ENCODE results near the gene CALCB. TPM values are rescaled to one million over a fixed set of nuclear protein-coding genes. Genes with fewer than 3 reads are reported as not detected.

CALCB gene
- total RNA-seq, 1 donor from 2014 or later, result not detected

DNA sequence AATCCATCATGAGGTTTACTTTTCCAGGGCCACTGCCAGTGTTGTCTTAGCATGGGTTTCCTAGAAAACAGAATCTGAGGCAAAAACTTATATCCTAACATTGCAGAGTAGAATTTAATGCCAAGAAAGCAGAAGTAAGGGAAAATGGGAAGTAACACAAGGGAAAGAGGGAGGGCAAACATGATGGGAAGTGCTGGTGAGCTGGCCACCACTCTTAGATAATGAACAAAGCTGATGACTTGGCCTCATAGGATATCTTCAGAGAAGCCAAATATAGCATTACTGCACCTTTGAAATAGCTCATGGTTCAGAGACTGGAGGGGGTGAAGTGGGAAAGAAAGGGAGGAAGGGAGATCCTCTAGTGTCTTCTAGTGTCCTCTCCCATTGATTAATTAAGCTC, 24.8 kb upstream of the CALCB start:
- H3K36me3 Mint-ChIP-seq (ENCODE audit: unreplicated experiment), result no peaks in the 10 kb centered on the region
- H3K4me3 Mint-ChIP-seq (ENCODE audit: unreplicated experiment), result no peak overlapping the region
- no peak overlapping the region for H3K27ac Mint-ChIP-seq (ENCODE audit: unreplicated experiment)
- no peaks in the 10 kb centered on the region for H3K27me3 Mint-ChIP-seq (ENCODE audit: unreplicated experiment)
- H3K4me1 Mint-ChIP-seq (ENCODE audit: unreplicated experiment), result no peaks in the 10 kb centered on the region
- no peak for DNase-seq (ENCODE audit: extremely low spot score, unreplicated experiment)
- TF ChIP-seq, protein P1, sequence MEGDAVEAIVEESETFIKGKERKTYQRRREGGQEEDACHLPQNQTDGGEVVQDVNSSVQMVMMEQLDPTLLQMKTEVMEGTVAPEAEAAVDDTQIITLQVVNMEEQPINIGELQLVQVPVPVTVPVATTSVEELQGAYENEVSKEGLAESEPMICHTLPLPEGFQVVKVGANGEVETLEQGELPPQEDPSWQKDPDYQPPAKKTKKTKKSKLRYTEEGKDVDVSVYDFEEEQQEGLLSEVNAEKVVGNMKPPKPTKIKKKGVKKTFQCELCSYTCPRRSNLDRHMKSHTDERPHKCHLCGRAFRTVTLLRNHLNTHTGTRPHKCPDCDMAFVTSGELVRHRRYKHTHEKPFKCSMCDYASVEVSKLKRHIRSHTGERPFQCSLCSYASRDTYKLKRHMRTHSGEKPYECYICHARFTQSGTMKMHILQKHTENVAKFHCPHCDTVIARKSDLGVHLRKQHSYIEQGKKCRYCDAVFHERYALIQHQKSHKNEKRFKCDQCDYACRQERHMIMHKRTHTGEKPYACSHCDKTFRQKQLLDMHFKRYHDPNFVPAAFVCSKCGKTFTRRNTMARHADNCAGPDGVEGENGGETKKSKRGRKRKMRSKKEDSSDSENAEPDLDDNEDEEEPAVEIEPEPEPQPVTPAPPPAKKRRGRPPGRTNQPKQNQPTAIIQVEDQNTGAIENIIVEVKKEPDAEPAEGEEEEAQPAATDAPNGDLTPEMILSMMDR (IDR thresholded peaks at IDR 0.05), result no peak
- no peaks in the 10 kb centered on the region for H3K9me3 Mint-ChIP-seq (ENCODE audit: unreplicated experiment)

DNA sequence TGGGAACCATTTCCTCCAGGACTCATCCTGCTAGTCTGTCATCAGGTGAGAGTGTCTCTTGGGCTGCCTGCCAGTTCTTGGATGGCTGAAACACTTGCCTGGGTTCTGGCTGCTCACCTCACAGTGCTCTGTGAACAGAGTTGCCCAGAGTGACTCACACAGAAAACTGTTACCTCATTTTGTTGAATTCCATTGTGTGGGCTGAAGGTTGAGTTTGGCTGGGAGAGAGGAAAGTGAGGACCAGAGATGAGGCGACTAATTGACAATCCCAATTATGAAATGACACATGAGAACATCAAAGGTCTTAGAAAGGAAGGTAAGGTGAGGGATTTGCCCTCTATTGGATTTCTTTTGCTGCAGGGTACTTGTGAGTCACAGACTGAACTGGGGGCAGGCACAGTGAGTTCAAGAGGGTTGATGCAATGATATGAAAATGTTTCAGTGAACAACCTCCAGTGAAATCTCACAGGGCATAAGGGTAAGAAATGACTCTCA, 20.2 kb upstream of the CALCB start:
- no peak overlapping the region for H3K27ac Mint-ChIP-seq (ENCODE audit: unreplicated experiment)
- H3K27me3 Mint-ChIP-seq (ENCODE audit: unreplicated experiment), result peaks cover 2% of the 10 kb centered on the region
- H3K9me3 Mint-ChIP-seq (ENCODE audit: unreplicated experiment), result no peaks in the 10 kb centered on the region
- no peak for DNase-seq (ENCODE audit: extremely low spot score, unreplicated experiment)
- H3K36me3 Mint-ChIP-seq (ENCODE audit: unreplicated experiment), result no peaks in the 10 kb centered on the region
- TF ChIP-seq, protein P1 (IDR thresholded peaks at IDR 0.05), result no peak
- H3K4me3 Mint-ChIP-seq (ENCODE audit: unreplicated experiment), result no peak overlapping the region
- H3K4me1 Mint-ChIP-seq (ENCODE audit: unreplicated experiment), result no peaks in the 10 kb centered on the region

DNA sequence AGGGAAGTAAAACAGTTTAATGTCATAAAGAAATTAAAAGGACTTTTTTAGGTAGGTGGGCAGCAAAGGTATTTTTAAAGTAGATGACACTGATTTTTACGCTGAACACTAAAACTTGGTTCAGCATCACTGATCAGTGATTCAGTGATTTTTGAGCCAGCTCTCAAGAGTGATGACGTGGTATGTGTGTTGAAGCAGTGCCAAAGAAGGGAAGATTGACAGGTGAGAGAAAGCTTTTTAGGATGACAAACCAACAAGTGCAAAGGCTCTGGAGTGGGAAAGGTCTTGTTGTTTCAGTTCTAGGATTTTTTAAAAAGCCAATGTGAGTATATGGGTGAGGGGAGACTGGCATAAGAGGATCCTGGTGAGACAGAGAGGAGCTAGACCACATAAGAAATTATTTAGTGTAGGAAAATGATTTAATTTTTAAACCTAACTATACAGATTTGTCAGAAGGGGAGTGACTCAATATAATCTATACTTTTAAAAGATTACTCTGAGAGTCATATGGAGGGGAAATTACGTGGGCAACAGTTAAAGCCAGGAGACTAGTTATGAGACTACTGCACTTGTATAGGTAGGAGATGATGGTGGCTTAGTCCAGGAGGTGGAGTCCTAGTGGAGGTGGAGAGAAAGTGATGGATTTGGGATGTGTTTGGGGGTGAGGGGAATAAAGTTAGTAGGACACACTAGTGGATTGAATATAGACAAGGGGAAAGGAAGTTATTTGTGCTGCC, 17.6 kb upstream of the CALCB start:
- no peak for DNase-seq (ENCODE audit: extremely low spot score, unreplicated experiment)
- Mint-ChIP-seq H3K27ac (ENCODE audit: unreplicated experiment) (no peak overlapping the region), H3K36me3 (ENCODE audit: unreplicated experiment) (no peaks in the 10 kb centered on the region), H3K27me3 (ENCODE audit: unreplicated experiment) (peaks cover 2% of the 10 kb centered on the region), H3K4me3 (ENCODE audit: unreplicated experiment) (no peak overlapping the region), H3K4me1 (ENCODE audit: unreplicated experiment) (no peaks in the 10 kb centered on the region), H3K9me3 (ENCODE audit: unreplicated experiment) (no peaks in the 10 kb centered on the region)
- TF ChIP-seq, protein P1 (IDR thresholded peaks at IDR 0.05), result no peak

DNA sequence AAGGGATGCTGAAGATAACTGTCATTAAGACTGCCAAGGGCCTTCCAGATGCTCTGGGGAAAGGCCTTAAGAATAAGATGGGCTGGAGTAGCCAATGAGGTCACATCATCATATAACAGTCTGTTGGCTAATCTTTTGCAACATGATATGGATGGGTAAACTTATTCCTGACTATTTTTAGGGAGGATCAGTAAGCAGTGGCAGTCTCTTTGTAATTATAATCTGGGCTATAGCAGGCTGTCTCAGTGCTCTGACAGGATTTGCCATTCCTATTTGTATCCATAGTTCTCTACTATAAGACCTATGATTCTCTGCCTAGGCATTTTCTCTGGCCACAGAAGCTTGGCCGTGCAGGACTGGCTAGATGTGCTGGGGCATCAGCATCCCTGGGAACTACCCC, 16.1 kb upstream of the CALCB start:
- Mint-ChIP-seq H3K4me3 (ENCODE audit: unreplicated experiment) (no peak overlapping the region), H3K4me1 (ENCODE audit: unreplicated experiment) (no peaks in the 10 kb centered on the region), H3K27me3 (ENCODE audit: unreplicated experiment) (peaks cover 2% of the 10 kb centered on the region), H3K36me3 (ENCODE audit: unreplicated experiment) (no peaks in the 10 kb centered on the region), H3K27ac (ENCODE audit: unreplicated experiment) (no peak overlapping the region), H3K9me3 (ENCODE audit: unreplicated experiment) (no peaks in the 10 kb centered on the region)
- DNase-seq (ENCODE audit: extremely low spot score, unreplicated experiment), result no peak
- TF ChIP-seq, protein P1 (IDR thresholded peaks at IDR 0.05), result no peak

DNA sequence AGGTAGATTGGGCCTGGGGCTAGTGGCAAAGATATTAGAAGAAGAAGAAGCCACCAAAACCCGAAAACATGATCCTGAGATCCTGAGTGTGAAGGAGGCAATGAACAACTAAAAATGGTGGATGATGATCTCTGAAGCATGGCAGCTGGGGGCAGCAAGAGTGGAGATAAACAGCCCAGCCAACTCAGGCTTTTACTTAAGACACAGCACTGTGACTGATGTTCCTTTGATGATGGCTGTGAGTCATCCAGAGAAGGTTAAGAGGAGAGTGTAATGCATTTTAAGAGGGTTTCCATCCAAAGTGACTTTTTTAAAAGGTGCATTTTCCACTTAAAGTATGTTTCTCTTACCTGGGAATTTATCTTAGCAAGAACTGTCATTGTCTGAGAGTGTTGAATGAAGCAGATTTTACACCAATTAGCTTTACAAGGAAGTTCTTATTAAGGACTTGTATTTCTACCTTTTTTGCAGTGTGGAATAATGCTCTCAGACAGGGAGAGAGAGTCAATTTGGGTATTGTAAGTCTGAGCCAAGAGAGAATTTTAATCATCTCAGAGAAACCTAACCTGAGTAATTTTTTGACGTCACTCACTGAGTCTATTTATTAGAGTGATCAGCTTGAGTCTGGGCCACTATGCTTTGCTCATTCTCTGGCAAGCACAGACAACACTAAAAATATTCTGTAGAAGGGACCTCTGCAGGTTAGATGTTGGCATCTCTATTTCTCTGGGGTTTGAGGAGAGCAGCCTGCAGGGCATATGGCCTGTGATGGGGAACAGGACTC, 14.1 kb upstream of the CALCB start:
- no peak overlapping the region for H3K4me3 Mint-ChIP-seq (ENCODE audit: unreplicated experiment)
- TF ChIP-seq, protein P1 (IDR thresholded peaks at IDR 0.05), result no peak
- H3K36me3 Mint-ChIP-seq (ENCODE audit: unreplicated experiment), result no peaks in the 10 kb centered on the region
- H3K9me3 Mint-ChIP-seq (ENCODE audit: unreplicated experiment), result no peaks in the 10 kb centered on the region
- no peaks in the 10 kb centered on the region for H3K4me1 Mint-ChIP-seq (ENCODE audit: unreplicated experiment)
- no peak for DNase-seq (ENCODE audit: extremely low spot score, unreplicated experiment)
- no peak overlapping the region for H3K27ac Mint-ChIP-seq (ENCODE audit: unreplicated experiment)
- no peaks in the 10 kb centered on the region for H3K27me3 Mint-ChIP-seq (ENCODE audit: unreplicated experiment)

All from osteocyte (in vitro differentiated cells).